GM21717 (cell line): ENCODE measurements around the gene ENOX2.
A peak's percentile ranks its signal among the peaks of the same experiment; 100 is the strongest.
"Not testable (repeated sequence)": the region's sequence is repeated elsewhere in the genome, so short reads cannot be mapped to it uniquely, and the experiment has no call there.

Source experiments
- ATAC-seq: cut with Tn5 transposase; IDR thresholded peaks from one replicate; pipeline ENCODE4 v1.9.1; 2021; ENCODE audit warnings: mild to moderate bottlenecking, moderate library complexity; ENCODE audit not compliant: unreplicated experiment

Gene ENOX2, protein sequence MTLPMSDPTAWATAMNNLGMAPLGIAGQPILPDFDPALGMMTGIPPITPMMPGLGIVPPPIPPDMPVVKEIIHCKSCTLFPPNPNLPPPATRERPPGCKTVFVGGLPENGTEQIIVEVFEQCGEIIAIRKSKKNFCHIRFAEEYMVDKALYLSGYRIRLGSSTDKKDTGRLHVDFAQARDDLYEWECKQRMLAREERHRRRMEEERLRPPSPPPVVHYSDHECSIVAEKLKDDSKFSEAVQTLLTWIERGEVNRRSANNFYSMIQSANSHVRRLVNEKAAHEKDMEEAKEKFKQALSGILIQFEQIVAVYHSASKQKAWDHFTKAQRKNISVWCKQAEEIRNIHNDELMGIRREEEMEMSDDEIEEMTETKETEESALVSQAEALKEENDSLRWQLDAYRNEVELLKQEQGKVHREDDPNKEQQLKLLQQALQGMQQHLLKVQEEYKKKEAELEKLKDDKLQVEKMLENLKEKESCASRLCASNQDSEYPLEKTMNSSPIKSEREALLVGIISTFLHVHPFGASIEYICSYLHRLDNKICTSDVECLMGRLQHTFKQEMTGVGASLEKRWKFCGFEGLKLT

DNA sequence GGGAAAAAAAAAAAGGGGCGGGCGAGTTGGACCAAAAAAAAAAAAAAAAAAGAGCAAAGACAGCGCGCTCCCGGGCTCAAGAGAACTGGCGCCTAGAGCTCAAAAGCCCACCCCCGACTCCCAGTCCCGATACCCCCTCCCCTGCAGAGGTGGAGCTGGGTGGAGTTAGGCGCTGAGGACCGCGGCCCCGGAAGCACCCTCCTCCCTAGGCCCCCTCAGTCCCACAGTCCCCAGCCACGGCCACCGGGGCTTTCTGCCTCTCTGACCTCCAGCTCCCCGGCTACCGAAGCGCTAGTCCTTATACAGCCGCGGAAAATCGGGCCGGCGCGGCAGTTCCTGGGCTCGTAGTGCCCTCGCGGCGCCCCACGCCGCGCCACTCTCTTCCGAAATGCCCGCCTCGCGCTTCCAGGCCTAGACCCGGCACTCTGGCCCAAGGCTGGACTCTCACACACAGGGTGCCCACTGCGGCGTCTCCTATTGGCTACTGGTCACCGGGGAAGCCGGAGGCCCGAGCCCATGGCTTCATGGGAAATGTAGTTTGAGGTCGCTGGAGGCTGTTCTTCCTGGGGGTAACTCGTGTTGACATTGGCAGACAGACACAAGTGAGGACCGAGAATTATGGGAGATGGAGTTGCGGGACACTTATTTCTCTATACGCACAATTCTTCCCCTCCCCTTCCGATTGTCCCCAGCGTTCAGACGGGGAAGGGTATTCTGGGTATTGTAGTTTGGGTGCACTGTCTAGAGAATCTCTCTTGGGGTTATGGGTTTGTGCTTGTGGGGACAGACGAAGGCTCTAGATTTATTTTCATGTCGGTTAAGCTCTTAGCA is at the start of gene ENOX2:
TSS of gene ENOX2 (minus strand) at position 427 of the 831 bp plus-strand sequence. CDS start 199,993 bp downstream, outside the sequence.
- ATAC-seq = peak; percentile 99

DNA sequence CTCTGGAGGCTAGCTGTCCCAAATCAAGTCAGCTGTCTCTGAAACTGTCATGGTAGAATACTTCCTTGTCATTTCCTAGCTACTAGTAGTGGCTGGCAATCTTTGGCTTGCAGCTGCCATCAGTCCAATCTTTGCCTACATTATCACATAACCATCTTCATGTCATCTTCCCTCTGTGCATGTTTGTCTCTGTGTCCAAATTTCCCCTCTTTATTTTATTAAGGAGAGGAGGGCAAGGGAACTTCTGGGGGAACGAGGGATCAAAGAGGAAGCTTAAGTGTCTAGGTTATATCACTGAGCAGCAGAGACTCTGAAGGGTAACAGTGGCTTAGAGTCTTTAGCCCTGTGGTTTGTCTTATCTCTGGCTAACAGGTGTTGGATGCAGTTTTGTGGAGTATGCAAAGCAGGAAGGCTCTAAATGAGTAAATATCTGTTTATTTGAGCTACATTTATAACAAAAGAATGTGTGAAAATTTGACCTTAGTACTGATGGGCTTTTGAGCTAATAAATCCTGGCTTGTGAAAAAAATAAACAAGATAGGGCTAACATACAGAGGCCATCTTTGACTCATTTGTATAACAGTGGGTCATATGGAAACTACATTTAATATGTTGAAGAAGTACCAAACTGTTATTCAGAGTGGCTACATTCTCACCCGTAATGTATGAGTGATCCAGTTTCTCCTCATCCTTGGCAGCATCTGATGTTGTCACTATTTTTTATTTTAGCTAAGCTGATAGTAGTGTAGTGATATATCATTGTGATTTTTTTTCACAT is 49.4 kb upstream of the ENOX2 start:
- peak; percentile 95 for ATAC-seq

DNA sequence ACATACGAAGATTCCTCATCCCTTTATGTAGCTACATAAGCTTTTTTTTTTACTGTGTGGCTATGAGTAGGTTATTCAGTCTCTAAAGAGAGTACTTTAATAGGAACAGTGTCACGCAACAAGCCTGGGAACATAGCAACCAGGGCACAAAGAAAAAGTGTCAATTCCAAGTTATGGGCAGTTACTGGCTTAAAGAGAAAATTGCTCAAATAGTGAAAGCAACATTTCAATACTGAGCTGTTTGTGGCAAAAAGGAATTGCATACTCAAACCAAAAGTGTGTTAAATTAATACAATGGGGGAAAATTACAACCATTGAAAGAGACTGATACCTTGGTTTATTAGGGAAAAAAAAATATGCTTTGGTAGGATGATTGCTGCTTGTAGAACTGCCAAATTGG is 41.2 kb upstream of the ENOX2 start:
- no peak for ATAC-seq

DNA sequence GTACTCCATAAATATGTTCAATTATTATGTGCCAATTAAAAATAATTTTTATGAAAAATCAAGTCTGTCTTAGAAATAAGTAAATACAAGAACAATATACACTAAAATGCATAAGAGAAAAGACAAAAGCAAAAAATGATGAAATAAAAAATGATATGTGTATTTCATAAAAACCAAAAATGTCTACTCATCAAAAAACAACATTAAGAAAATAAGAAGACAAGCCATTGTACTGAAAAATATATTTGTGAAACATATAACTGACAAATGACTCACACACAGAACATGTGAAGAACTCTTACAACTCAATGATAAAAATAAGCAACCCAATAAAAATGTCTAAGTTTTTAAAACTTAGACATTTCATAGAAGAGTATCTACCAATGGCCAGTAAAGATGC is 34.1 kb upstream of the ENOX2 start:
- ATAC-seq = no peak

DNA sequence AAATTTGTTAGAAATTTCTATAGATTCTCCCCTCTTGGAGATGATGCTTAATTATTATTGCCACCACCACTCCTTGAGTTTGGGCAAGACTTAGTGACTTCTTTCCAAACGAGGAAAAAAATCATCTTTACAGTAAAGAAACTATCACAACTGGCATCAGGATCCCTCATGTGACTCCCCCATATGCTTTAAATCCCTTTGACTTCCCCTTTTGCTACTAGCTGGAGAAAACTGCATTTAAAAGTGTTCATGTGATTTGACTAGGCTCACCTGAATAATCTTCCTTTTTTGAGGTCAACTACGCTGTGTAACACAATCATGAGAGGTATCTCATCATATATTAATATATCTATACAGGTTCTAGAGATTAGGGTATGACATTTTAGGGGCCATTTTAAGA is 30.3 kb upstream of the ENOX2 start:
- no peak for ATAC-seq

DNA sequence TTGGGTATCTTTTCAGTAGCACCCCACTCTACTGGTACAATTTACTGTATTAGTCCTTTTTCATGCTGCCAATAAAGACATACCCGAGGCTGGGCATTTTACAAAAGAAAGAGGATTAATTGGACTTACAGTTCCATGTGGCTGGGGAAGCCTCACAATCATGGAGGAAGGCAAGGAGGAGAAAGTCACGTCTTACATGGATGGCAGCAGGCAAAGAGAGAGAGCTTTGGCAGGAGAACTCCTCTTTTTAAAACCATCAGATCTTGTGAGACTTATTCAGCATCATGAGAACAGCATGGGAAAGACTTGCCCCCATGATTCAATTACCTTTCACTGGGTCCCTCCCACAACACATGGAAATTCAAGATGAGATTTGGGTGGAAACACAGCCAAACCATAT is 17.4 kb upstream of the ENOX2 start:
- ATAC-seq = not testable (repeated sequence)

DNA sequence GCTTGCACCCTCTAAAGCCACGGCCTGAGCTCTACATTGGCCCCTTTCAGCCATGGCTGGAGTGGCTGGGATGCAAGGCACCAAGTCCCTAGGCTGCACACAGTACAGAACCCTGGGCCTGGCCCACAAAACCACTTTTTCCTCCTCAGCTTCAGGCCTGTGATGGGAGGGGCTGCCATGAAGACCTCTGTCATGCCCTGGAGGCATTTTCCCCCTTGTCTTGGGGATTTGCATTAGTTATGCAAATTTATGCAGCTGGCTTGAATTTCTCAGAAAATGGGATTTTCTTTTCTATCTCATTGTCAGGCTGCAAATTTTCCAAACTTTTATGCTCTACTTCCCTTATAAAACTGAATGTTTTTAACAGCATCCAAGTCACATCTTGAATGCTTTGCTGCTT is 16.7 kb upstream of the ENOX2 start:
- not testable (repeated sequence) for ATAC-seq

DNA sequence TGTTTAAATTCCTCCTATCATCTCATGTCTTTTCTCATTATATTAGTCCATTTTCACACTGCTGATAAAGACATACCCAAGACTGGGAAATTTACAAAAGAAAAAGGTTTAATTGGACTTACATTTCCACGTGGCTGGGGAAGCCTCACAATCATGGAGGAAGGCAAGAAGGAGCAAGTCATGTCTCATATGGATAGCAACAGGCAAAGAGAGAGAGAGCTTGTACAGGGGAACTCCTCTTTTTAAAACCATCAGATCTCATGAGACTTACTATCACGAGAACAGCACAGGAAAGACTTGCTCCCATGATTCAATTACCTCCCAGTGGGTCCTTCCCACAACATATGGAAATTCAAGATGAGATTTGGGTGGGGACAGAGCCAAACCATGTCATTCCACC is 15.5 kb upstream of the ENOX2 start:
- ATAC-seq = not testable (repeated sequence)

DNA sequence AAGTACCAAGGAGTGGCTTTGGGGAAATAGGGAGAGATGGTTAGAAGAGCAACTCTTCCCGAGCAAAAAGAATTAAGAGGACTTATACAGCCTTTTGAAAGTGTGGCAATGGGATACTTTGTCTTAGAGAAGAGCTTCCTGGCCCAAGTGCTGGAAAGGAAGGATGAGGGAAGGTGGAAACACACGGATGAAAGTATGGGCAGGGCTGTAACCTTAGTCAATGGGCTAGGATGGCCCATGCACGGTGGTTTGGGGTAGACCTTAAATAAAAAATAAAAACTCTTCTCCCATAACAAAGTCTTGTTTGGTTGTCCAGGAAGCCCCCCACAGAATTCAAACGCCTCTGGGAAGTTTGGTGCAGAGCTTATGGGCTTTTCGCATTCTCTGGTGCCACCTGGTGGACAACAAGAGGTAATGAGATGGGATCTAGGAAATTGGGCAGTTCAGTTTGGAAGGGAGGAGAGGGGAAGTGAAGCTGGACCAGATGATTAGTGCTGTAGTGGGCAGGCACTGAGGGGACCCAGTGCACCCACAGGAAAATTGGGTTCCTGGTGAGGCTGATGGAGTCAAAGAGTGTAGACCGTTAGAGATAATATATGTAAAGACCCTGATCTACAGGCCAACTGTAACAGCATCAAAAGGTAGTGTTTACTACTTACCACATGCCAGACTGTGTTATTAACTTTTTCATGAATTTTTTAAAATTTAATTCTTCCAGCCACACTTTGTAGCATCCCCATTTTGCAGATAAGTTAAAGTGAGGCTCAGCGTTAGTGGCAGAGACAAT is 13.8 kb upstream of the ENOX2 start:
- ATAC-seq = peak; percentile 67

DNA sequence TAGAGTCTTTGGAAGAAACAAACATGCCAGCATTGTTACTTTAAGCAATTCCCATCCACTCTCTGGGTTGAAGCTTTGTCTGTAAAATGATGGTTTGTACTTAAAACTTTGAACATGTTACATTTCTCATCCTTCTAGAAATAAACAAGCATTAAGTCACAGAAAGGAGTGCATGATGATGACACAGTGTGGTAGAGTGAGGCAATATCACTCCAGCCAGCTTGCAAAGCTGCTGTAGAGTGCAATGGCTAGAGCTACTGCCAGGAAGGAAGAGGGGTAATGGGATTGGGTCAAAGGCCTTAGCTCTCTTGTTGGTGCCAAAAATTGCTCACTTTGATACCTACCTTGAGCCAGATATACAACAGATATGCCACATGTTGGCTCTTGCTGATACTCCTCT is 12.3 kb upstream of the ENOX2 start:
- ATAC-seq = no peak

DNA sequence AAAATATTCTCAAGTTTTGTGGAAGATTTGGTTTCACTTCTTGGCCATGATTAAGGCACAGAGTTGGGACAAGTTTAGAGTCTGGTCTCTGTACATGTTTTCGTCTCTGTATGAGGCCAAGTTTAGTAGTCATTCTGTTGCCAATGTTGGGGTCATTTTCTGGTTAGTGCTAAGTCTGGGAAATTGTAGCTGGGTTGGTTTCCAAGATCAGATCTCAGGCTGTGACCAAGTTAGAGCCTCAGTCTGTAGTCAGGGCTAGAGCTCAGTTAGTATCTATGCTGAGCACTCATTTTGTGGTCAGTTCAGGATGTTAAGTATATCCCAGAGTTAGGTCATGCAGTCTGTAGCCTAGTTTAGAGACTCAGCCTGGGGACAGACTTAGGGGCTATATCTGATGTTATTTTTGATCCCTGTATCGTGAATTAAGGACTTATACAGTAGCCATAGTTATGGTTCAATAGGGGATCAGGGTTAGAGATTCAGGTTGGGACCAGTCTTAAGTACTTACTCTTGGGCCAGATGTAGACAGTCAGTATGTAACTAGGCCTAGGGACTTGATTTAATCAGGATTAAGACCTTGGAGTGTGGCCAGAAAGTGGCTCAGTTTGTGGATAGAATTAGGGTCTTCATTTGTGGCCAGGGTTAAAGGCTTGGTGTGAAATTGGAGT is 6.6 kb upstream of the ENOX2 start:
- no peak for ATAC-seq

DNA sequence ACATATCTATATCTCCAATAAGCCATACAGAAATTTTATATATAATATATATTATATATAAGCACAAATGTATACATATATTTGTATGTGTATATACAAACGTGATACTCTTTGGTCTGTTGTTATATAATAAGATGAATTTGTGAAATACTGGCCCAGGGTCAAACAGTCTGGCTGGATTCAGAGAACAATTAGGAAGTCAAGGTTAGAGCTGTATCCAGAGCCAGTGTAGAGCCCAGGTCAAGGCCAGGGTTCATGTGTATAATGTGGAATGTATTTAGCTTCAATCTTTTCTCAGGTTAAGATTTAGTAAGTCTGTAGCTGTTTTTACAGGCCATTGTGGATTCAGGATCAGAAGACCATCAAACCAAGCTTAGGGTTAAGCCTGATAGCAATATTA is 3.8 kb upstream of the ENOX2 start:
- no peak for ATAC-seq

DNA sequence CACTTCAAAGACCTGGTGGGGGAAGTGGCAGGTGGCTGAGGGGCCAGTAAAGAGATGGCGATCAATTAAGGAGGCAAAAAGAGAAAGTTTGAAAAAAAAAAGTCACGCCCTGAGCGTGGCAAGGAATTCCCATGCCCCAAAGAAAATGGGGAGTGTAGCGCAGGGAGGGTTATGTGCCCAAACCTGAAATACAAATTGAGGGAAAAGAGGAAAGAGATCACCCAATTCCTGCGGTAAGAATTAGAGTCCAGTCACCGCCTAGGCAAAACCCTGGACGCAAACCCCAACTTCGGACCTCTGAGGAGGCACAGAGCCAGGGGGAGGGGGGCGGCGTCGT is 595 bp downstream of the ENOX2 start:
- no peak for ATAC-seq

DNA sequence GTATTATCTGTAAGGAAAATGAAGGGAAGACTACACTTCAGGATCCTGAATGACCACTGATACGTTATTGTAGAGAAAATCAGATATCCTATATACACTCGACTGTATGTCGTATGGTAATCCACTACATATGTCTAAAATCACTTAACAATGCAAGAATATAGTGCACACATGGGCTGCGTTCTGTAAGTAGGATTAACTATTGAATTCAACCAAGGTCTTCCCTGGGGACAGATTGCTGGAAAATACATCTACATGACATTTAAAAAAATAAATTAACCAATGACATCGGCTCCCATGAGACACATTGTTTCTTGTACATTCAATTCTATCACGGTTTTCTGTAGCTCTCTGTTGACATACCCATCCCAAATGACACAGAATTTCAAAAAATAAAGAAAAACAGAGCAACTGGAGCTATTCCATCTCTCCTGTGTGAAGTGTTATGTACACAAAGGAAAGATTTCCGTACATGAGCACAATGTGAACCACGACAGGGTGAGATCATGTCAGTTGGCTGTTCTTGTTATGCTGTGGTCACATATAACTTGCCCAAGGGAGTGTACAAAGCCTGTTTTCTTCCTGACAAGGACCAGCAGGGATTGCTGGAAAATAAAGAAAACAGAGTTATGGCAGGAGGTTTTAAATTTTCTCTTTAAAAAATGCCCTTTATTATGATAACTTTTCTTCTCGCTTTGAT is 6.1 kb downstream of the ENOX2 start:
- ATAC-seq = no peak

DNA sequence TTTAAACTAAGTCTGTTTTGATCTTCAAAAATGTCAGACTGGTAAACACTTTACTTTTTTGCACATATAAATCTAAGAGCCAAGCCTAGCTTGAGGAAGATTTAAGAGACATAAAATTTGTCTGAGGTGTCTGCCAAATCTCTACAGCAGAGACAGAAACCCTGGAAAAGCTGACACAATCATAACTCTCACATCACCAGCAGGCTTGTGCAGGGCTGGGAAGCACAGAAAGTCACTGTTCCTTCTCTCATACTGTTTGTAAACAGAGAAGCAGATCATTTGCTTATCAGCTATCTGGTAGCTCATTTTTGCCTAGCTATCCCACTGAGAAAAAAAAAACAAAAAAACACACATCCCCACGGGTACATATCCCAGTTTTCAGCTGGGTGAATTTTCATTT is 7.0 kb downstream of the ENOX2 start:
- no peak for ATAC-seq

DNA sequence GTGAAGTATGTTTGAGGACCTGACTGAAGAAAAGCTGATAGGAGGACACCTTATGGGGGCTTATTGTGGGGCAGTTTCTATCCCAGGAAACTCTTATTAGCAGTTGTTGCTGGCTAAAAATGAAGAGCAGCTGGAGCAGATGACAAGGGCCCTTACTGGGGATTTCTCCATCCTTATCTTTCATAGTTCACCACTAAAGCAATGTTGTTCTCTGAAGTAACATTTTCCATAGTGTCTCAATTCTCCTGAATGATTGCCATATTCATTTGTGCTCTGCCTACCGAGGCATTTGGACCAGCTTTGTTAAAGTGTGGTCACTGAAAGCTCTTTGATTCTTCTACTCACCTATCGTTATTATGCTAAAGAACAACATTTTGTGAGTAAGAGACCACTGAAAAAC is 7.7 kb downstream of the ENOX2 start:
- ATAC-seq = no peak

DNA sequence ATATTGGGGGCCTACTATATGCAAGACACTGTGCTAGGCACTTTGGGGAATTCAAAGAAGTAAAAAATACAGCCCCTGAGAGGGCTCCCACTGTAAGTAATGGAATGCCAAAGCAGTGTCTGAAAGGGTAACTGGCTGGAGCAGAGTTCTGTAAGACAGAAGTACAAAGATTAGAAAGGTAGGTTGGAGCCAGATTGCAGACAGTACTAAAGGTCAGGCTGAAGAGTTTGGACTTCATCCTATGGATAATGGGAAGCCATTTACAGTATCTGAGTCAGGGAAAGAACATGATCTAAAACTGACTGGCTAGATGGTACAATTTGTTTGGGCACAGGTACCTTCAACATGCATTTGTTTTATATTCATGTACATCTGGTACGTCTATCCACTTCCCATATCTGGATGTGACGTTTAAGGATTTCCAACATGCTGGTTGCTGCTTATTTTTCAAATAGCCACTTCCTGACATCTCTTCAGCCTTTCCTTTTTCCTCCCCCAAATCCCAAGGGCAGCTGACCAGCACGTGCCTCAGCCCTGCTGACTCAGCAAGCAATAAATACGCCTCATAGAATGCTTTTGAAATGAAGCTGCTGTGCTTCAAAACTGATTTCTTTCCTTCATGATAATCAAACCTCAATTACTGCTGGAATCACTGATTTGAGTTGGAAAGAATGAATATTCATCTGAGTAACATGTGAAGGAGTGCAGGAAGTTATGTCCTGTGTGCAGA is 9.5 kb downstream of the ENOX2 start:
- no peak for ATAC-seq

DNA sequence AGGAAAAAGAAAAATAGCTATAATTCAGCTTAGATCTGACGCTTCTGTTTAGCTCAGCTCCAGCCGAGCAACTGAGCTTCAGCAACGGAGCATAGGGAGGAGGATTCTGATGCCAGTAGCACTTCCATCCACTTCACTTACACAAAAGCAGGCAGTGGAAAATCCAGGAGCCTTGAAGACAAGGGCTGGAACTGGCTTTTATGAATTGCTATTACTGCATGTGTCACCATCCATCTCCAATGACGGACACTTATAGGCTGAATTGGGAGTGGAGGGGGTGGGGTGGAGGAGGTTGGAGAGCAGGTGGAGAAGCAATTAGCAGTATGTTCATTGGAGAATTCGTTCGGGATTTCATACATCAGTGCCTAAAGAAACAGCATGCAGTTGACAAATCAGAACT is 15.6 kb downstream of the ENOX2 start:
- no peak for ATAC-seq

DNA sequence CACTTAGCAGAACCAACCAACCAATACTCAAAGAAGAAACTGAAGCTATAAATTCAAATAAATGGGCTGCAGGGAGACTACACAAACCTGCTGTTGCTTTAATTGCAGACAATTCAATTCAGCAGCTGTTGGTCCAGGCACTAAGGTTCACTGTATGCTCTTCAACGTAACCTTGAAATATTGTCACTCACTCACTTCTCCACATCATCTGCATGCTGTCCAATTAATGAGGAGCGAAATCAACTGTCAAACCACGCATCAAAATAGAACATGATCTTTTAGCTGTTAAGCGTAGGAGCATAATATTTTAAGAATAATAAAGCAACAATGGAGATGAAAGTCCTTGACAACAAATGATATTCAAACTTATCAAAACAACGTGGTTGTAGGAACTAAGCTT is 17.0 kb downstream of the ENOX2 start:
- ATAC-seq = no peak
